ENCODE measurements around the gene PHC3. TPM values are rescaled to one million over a fixed set of nuclear protein-coding genes. Genes with fewer than 3 reads are reported as not detected.
A peak's percentile ranks its signal among the peaks of the same experiment; 100 is the strongest.

PHC3 gene
- total RNA-seq, 1 donor from 2014 or later, result 32.9 TPM

DNA sequence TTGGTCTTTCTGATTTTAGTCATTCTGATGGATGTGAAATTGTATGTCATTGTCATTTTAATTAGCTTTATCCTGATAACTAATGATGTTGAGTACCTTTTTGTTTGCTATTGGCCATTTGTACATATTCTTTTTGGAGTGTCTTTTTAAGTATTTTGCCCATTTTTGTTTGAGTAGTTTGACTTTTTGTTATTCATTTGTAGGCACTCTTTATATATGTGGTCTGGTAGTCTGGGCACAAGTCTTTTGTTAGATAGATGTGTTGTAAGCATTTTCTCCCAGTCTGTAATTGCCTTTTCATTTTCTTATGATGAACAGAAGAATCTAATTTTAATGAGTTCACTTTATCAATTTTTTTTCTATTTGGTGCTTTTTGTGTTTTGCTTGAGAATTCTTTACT, 129.1 kb downstream of the PHC3 start:
- H3K36me3 ChIP-seq (ENCODE audit: control insufficient read depth in 3 of 3, insufficient read depth in 3 of 3, low read length in 3 of 3), result no peaks in the 10 kb centered on the region

DNA sequence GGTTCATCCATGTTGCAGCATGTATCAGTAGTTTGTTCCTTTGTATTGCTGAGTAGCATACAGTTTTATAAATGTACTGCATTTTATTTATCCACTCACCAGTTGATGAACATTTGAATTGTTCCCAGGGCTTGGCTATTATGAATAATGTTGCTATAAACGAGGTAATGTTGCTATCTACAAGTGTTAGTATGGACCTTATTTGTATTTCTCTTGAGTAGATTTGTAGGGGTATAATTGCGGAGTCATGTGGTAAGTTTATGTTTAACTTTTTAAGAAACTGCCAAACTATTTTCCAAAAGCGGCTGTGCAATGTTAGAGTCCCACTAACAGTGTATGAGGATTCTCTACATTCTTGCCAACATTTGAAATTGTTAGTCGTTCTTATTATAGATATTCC, 130.8 kb downstream of the PHC3 start:
- peaks cover 0 to 4% (median 3%) of the 10 kb centered on the region in 3 donors for H3K4me1 ChIP-seq (ENCODE audit: control insufficient read depth in 3 of 3, insufficient read depth in 3 of 3, low read length in 3 of 3)

More for the DNA sequence above, 129.1 kb downstream of the PHC3 start:
- Histone ChIP-seq H3K27me3 (ENCODE audit: control insufficient read depth in 3 of 3, insufficient read depth in 3 of 3, low read length in 3 of 3) (no peaks in the 10 kb centered on the region), H3K9ac (ENCODE audit: low read depth in 1 of 3, low read length in 3 of 3) (no peak overlapping the region), H3K9me3 (ENCODE audit: control insufficient read depth in 3 of 3, low read length in 3 of 3) (no peaks in the 10 kb centered on the region), H3K27ac (ENCODE audit: low read depth, low read length) (no peak overlapping the region), H3K4me1 (ENCODE audit: control insufficient read depth in 3 of 3, insufficient read depth in 3 of 3, low read length in 3 of 3) (peaks cover 0 to 4% (median 3%) of the 10 kb centered on the region in 3 donors), H3K4me3 (ENCODE audit: low read length in 3 of 3) (no peak overlapping the region)

DNA sequence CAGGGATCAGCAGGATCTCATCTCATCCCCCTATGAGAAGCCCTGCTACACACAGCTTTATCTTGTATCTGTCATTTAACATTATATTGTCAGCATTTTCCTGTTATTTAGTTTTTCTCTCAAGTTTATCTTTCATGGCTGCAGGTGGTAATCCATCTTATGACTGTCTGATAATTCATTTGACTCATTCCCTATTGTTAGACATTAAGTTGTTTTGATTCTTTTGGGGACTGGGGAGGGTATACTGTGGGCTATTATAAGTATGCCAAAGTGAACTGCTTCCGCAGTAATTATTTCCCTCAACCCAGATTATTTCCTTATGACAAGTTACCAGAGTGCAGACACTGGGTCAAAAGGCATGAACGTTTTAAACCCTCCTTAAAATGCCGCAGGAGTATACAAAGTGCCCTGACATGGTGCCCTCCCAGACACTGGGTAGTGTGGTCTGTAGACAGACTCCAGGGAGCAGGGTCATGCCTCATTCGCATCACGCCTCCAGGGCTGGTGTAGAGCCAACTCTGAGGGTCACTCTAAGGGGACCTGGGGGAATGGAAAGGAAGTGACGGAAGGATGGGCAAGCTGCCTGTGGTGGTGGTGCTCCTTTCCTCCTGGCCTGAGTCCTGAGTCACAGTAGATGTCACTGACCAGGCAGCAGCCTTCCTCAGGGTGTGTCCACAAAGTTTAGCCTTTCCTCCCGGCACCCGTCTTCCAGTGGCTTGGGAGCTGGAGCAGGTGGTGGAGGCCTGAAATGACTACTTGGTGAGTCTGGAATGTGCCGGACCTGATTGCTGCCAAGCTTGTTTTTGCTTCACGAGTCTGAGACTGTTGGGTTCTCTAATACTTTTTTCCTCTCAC, 132.2 kb downstream of the PHC3 start:
- Histone ChIP-seq H3K4me3 (ENCODE audit: low read length in 3 of 3) (peak overlapping the region in 1 of 3 donors; percentile 22), H3K27me3 (ENCODE audit: control insufficient read depth in 3 of 3, insufficient read depth in 3 of 3, low read length in 3 of 3) (peaks cover 0 to 4% (median under 1%) of the 10 kb centered on the region in 3 donors), H3K9ac (ENCODE audit: low read depth in 1 of 3, low read length in 3 of 3) (no peak overlapping the region), H3K4me1 (ENCODE audit: control insufficient read depth in 3 of 3, insufficient read depth in 3 of 3, low read length in 3 of 3) (peaks cover 0 to 4% (median 3%) of the 10 kb centered on the region in 3 donors), H3K27ac (ENCODE audit: low read depth, low read length) (no peak overlapping the region), H3K9me3 (ENCODE audit: control insufficient read depth in 3 of 3, low read length in 3 of 3) (no peaks in the 10 kb centered on the region), H3K36me3 (ENCODE audit: control insufficient read depth in 3 of 3, insufficient read depth in 3 of 3, low read length in 3 of 3) (no peaks in the 10 kb centered on the region)

More for the DNA sequence above, 130.8 kb downstream of the PHC3 start:
- no peak overlapping the region for H3K27ac ChIP-seq (ENCODE audit: low read depth, low read length)
- no peak overlapping the region for H3K4me3 ChIP-seq (ENCODE audit: low read length in 3 of 3)
- H3K9me3 ChIP-seq (ENCODE audit: control insufficient read depth in 3 of 3, low read length in 3 of 3), result no peaks in the 10 kb centered on the region
- no peaks in the 10 kb centered on the region for H3K36me3 ChIP-seq (ENCODE audit: control insufficient read depth in 3 of 3, insufficient read depth in 3 of 3, low read length in 3 of 3)
- H3K27me3 ChIP-seq (ENCODE audit: control insufficient read depth in 3 of 3, insufficient read depth in 3 of 3, low read length in 3 of 3), result no peaks in the 10 kb centered on the region
- no peak overlapping the region for H3K9ac ChIP-seq (ENCODE audit: low read depth in 1 of 3, low read length in 3 of 3)

DNA sequence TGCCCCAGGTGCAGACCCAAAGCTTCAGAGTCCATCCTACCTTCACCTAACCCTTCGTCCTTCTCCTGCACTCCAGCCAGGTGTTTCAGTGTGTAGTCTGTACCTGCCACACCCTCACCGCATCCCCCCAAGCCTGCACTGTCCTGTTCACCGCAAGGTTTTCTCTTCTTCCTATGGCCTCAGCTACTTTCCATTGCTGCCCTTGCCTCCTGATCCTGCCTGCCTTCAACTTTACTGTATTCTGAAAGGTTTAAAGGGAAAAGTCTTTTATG, 134.5 kb downstream of the PHC3 start:
- Histone ChIP-seq H3K4me1 (ENCODE audit: control insufficient read depth in 3 of 3, insufficient read depth in 3 of 3, low read length in 3 of 3) (peaks cover 0 to 4% (median 3%) of the 10 kb centered on the region in 3 donors), H3K9me3 (ENCODE audit: control insufficient read depth in 3 of 3, low read length in 3 of 3) (no peaks in the 10 kb centered on the region), H3K9ac (ENCODE audit: low read depth in 1 of 3, low read length in 3 of 3) (no peak overlapping the region), H3K27ac (ENCODE audit: low read depth, low read length) (no peak overlapping the region), H3K27me3 (ENCODE audit: control insufficient read depth in 3 of 3, insufficient read depth in 3 of 3, low read length in 3 of 3) (peaks cover 0 to 8% (median 3%) of the 10 kb centered on the region in 3 donors), H3K36me3 (ENCODE audit: control insufficient read depth in 3 of 3, insufficient read depth in 3 of 3, low read length in 3 of 3) (no peaks in the 10 kb centered on the region), H3K4me3 (ENCODE audit: low read length in 3 of 3) (no peak overlapping the region)

DNA sequence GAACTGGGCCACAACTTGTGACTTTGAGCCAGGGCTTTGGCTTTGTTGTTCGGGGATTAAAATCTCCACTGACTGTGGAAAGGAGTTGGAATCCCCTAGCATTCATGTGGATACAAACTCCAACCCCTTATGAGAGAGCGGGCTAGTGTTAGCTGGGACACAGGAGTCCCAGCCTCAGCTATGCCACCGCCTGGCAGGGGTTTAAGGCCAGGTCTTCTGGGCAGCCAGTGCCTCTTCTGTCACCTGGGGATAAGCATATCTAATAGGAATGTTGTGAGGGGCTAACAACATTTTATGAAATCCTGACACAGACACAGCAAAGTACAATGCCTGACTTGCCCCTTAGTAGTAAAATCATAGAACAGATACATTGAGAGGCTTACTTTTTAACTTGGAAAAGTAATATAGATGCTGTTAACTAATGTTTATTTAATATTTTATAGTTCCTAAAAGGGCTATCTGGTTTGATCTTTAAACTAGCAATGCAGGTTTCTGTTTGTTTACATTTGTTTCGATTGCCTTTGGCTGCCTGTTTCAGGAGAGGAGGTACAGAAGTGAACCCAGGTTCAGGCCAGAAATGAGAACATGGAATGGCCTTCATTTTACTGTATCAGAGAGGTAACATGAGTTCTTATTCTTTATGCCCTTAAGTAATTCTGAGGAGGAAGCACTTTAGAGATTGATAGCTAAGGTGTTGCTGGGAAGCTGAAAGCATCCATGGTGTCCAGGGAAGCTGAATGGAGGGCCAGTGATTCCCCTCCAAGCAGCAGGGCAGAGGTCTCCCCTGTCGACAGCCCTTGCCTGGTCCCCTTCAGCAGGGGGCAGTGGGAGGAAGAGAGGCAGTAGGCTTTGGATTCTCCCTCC, 135.0 kb downstream of the PHC3 start:
- Histone ChIP-seq H3K4me3 (ENCODE audit: low read length in 3 of 3) (no peak overlapping the region), H3K9me3 (ENCODE audit: control insufficient read depth in 3 of 3, low read length in 3 of 3) (no peaks in the 10 kb centered on the region), H3K36me3 (ENCODE audit: control insufficient read depth in 3 of 3, insufficient read depth in 3 of 3, low read length in 3 of 3) (no peaks in the 10 kb centered on the region), H3K4me1 (ENCODE audit: control insufficient read depth in 3 of 3, insufficient read depth in 3 of 3, low read length in 3 of 3) (peaks cover 0 to 4% (median 3%) of the 10 kb centered on the region in 3 donors), H3K9ac (ENCODE audit: low read depth in 1 of 3, low read length in 3 of 3) (no peak overlapping the region), H3K27me3 (ENCODE audit: control insufficient read depth in 3 of 3, insufficient read depth in 3 of 3, low read length in 3 of 3) (peaks cover 4 to 8% (median 6%) of the 10 kb centered on the region in 3 donors), H3K27ac (ENCODE audit: low read depth, low read length) (no peak overlapping the region)

DNA sequence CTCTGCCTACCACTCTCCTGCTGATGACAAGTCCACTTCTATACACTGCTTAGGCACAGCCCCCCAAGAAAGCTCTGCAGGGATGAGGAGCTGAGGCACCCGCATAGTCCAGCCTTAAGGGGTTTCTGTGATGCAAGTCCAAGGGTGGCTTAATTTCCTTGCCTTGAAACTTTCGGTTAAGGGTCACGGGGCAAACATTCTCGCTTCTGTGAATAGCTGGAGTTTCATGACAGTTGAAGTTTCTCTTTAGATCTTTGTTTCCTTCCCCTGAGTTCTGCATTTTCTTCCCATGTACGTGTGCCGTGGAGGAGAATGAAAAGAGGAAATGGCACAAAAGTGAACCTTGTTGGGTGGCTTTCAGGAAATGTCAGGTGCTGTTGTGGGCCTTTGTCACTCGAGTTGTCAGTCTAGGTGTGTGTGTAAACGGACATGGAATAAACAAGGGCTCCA, 136.7 kb downstream of the PHC3 start:
- Histone ChIP-seq H3K4me1 (ENCODE audit: control insufficient read depth in 3 of 3, insufficient read depth in 3 of 3, low read length in 3 of 3) (peaks cover 0 to 4% (median 3%) of the 10 kb centered on the region in 3 donors), H3K9me3 (ENCODE audit: control insufficient read depth in 3 of 3, low read length in 3 of 3) (no peaks in the 10 kb centered on the region), H3K36me3 (ENCODE audit: control insufficient read depth in 3 of 3, insufficient read depth in 3 of 3, low read length in 3 of 3) (no peaks in the 10 kb centered on the region), H3K27me3 (ENCODE audit: control insufficient read depth in 3 of 3, insufficient read depth in 3 of 3, low read length in 3 of 3) (peaks cover 9 to 13% (median 12%) of the 10 kb centered on the region in 3 donors), H3K4me3 (ENCODE audit: low read length in 3 of 3) (no peak overlapping the region), H3K9ac (ENCODE audit: low read depth in 1 of 3, low read length in 3 of 3) (no peak overlapping the region), H3K27ac (ENCODE audit: low read depth, low read length) (peak overlapping the region; percentile 39)

DNA sequence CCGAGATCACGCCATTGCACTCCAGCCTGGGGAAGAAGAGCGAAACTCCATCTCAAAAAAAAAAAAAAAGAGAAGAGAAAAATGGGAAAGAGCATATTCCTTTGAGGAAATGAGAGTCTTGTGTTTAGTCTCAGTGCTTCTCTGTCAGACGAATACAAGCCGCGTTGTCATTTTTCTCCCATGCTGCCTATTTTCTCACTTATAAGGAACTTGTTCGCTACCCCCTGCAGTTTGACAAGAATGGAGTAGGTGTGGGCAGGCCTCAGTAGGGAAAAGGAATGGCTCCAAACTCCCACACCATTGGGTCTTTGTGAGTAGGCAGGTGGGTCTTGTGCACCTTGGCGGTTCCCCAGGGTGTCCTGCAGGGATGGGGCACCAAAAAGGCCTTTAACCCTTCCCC, 137.3 kb downstream of the PHC3 start:
- H3K27ac ChIP-seq (ENCODE audit: low read depth, low read length), result peak overlapping the region; percentile 39
- no peaks in the 10 kb centered on the region for H3K4me1 ChIP-seq (ENCODE audit: control insufficient read depth in 3 of 3, insufficient read depth in 3 of 3, low read length in 3 of 3)
- H3K9ac ChIP-seq (ENCODE audit: low read depth in 1 of 3, low read length in 3 of 3), result no peak overlapping the region
- no peaks in the 10 kb centered on the region for H3K9me3 ChIP-seq (ENCODE audit: control insufficient read depth in 3 of 3, low read length in 3 of 3)
- no peak overlapping the region for H3K4me3 ChIP-seq (ENCODE audit: low read length in 3 of 3)
- no peaks in the 10 kb centered on the region for H3K36me3 ChIP-seq (ENCODE audit: control insufficient read depth in 3 of 3, insufficient read depth in 3 of 3, low read length in 3 of 3)
- H3K27me3 ChIP-seq (ENCODE audit: control insufficient read depth in 3 of 3, insufficient read depth in 3 of 3, low read length in 3 of 3), result peaks cover 9 to 14% (median 12%) of the 10 kb centered on the region in 3 donors

DNA sequence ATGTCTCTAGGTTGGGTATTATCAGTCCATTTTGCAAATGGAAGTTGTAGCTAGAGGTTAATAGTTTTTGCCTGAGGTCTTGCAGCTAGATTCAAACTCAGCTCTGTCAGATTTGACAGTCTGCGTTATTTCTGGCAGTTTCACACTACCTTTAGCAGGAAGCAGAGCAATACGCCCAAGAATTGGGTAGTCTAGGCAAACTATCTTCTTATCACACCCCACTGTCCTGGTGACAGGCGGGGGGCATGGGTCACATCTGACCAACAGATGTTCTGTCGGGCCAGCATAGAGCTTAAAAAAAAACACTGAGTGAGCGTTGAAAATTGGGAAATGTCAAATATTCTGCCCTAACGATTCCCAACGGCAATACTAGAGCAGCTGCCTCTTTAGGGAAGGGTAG, 138.0 kb downstream of the PHC3 start:
- no peak overlapping the region for H3K27ac ChIP-seq (ENCODE audit: low read depth, low read length)
- no peak overlapping the region for H3K4me3 ChIP-seq (ENCODE audit: low read length in 3 of 3)
- H3K36me3 ChIP-seq (ENCODE audit: control insufficient read depth in 3 of 3, insufficient read depth in 3 of 3, low read length in 3 of 3), result no peaks in the 10 kb centered on the region
- no peak overlapping the region for H3K9ac ChIP-seq (ENCODE audit: low read depth in 1 of 3, low read length in 3 of 3)
- peaks cover 13 to 21% (median 16%) of the 10 kb centered on the region in 3 donors for H3K27me3 ChIP-seq (ENCODE audit: control insufficient read depth in 3 of 3, insufficient read depth in 3 of 3, low read length in 3 of 3)
- peaks cover 2 to 3% (median 2%) of the 10 kb centered on the region in 3 donors for H3K4me1 ChIP-seq (ENCODE audit: control insufficient read depth in 3 of 3, insufficient read depth in 3 of 3, low read length in 3 of 3)
- no peaks in the 10 kb centered on the region for H3K9me3 ChIP-seq (ENCODE audit: control insufficient read depth in 3 of 3, low read length in 3 of 3)

DNA sequence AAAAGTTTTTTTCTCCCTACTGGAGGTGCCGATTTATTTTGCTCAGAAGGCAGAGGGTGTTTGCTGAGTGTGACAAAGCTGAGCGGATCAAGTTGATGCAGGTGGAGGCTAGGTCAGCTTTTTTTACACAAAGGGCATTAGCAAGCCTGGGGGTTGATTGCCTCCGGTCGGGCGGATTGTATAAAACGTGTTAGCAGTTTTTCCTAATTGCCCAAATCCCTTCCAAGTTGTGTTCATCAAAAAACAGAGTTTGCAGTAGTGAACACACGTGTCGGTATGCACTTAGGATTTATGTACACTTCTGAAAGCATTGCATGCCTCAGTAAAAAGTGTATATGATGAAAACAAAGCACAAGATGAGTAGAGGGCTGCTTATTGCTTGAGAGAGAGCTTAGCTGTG, 141.1 kb downstream of the PHC3 start:
- H3K4me1 ChIP-seq (ENCODE audit: control insufficient read depth in 3 of 3, insufficient read depth in 3 of 3, low read length in 3 of 3), result peaks cover 2 to 6% (median 4%) of the 10 kb centered on the region in 3 donors
- H3K9me3 ChIP-seq (ENCODE audit: control insufficient read depth in 3 of 3, low read length in 3 of 3), result no peaks in the 10 kb centered on the region
- no peak overlapping the region for H3K27ac ChIP-seq (ENCODE audit: low read depth, low read length)
- no peak overlapping the region for H3K4me3 ChIP-seq (ENCODE audit: low read length in 3 of 3)
- no peaks in the 10 kb centered on the region for H3K36me3 ChIP-seq (ENCODE audit: control insufficient read depth in 3 of 3, insufficient read depth in 3 of 3, low read length in 3 of 3)
- H3K27me3 ChIP-seq (ENCODE audit: control insufficient read depth in 3 of 3, insufficient read depth in 3 of 3, low read length in 3 of 3), result peaks cover 24 to 34% (median 28%) of the 10 kb centered on the region in 3 donors
- H3K9ac ChIP-seq (ENCODE audit: low read depth in 1 of 3, low read length in 3 of 3), result no peak overlapping the region
